H9 (cell line): ENCODE results near the gene MGMT. TPM values are rescaled to one million over a fixed set of nuclear protein-coding genes. Genes with fewer than 3 reads are reported as not detected.

ENCODE experiments used
- DNase-seq: peaks from one replicate; pipeline ENCODE4 v3.0.0-alpha.2; 2017
- H2AFZ ChIP-seq: one replicate; pipeline ENCODE4 v1.6.1; 2013; ENCODE audit warnings: mild to moderate bottlenecking, low read length, control low read depth, moderate library complexity
- H2AK5ac ChIP-seq: 2 replicates; pipeline ENCODE4 v1.6.1; 2013; ENCODE audit warnings: low read length, control low read depth, mixed read lengths; ENCODE audit not compliant: insufficient read length
- H2BK120ac ChIP-seq: one replicate; pipeline ENCODE4 v1.6.1; 2013; ENCODE audit warnings: low read depth, mild to moderate bottlenecking, low read length, control low read depth, inconsistent platforms; ENCODE audit not compliant: poor library complexity, severe bottlenecking
- H2BK12ac ChIP-seq: 2 replicates; pipeline ENCODE4 v1.6.1; 2013; ENCODE audit warnings: low read length, control low read depth, mixed read lengths, low read depth; ENCODE audit not compliant: insufficient read length
- H2BK15ac ChIP-seq: 2 replicates; pipeline ENCODE4 v1.6.1; 2013; ENCODE audit warnings: low read depth, low read length, control low read depth
- H2BK20ac ChIP-seq: one replicate; pipeline ENCODE4 v1.6.1; 2013; ENCODE audit warnings: low read depth, mild to moderate bottlenecking, low read length, control low read depth, inconsistent platforms; ENCODE audit not compliant: poor library complexity, severe bottlenecking
- H2BK5ac ChIP-seq: 2 replicates; pipeline ENCODE4 v1.6.1; 2013; ENCODE audit warnings: low read length, control low read depth, mixed read lengths; ENCODE audit not compliant: insufficient read length
- H3K14ac ChIP-seq: 2 replicates; pipeline ENCODE4 v1.6.1; 2013; ENCODE audit warnings: low read length, control low read depth; ENCODE audit not compliant: insufficient read depth
- H3K18ac ChIP-seq: 2 replicates; pipeline ENCODE4 v1.6.1; 2013; ENCODE audit warnings: low read depth, mild to moderate bottlenecking, mixed read lengths, low read length, control low read depth; ENCODE audit not compliant: insufficient read length
- H3K23ac ChIP-seq: 2 replicates; pipeline ENCODE4 v1.6.1; 2013; ENCODE audit warnings: low read length, control low read depth, mixed read lengths, low read depth; ENCODE audit not compliant: insufficient read length
- H3K23me2 ChIP-seq: 2 replicates; pipeline ENCODE4 v1.6.1; 2013; ENCODE audit warnings: low read depth, mild to moderate bottlenecking, mixed read lengths, low read length, control low read depth; ENCODE audit not compliant: insufficient read length, poor library complexity, severe bottlenecking
- H3K27ac ChIP-seq: 2 replicates; pipeline ENCODE4 v1.5.1; 2013; ENCODE audit warnings: low read length, control low read depth, mixed read lengths, low read depth; ENCODE audit not compliant: insufficient read length
- H3K27me3 ChIP-seq: 2 replicates; pipeline ENCODE4 v1.6.1; 2013; ENCODE audit warnings: low read length, control low read depth, inconsistent platforms; ENCODE audit not compliant: insufficient read depth
- H3K4ac ChIP-seq: 2 replicates; pipeline ENCODE4 v1.6.1; 2013; ENCODE audit warnings: low read depth, mild to moderate bottlenecking, control low read depth, inconsistent platforms, low read length, moderate library complexity
- H3K4me1 ChIP-seq: 2 replicates; pipeline ENCODE4 v1.6.1; 2013; ENCODE audit warnings: low read length, control low read depth, inconsistent platforms; ENCODE audit not compliant: insufficient read depth
- H3K4me2 ChIP-seq: 2 replicates; pipeline ENCODE4 v1.6.1; 2013; ENCODE audit warnings: low read length, control low read depth, mixed read lengths; ENCODE audit not compliant: insufficient read length, insufficient read depth
- H3K56ac ChIP-seq: 2 replicates; pipeline ENCODE4 v1.6.1; 2013; ENCODE audit warnings: low read depth, mild to moderate bottlenecking, mixed read lengths, low read length, control low read depth; ENCODE audit not compliant: insufficient read length
- H3K79me1 ChIP-seq: 2 replicates; pipeline ENCODE4 v1.6.1; 2013; ENCODE audit warnings: low read depth, mild to moderate bottlenecking, moderate library complexity, low read length, control low read depth, inconsistent platforms; ENCODE audit not compliant: insufficient read depth, poor library complexity, severe bottlenecking
- H3K79me2 ChIP-seq: 2 replicates; pipeline ENCODE4 v1.6.1; 2013; ENCODE audit warnings: low read length, control low read depth, inconsistent platforms; ENCODE audit not compliant: insufficient read depth
- H3K9ac ChIP-seq: 2 replicates; pipeline ENCODE4 v1.6.1; 2013; ENCODE audit warnings: low read length, control low read depth, mixed read lengths; ENCODE audit not compliant: insufficient read length; ENCODE audit errors: extremely low read depth
- H3K9me3 ChIP-seq: one replicate; pipeline ENCODE4 v1.6.1; 2013; ENCODE audit warnings: low read depth, low read length, inconsistent platforms; ENCODE audit not compliant: control insufficient read depth
- H3T11ph ChIP-seq: one replicate; pipeline ENCODE4 v1.6.1; 2013; ENCODE audit warnings: mild to moderate bottlenecking, low read length, control low read depth, inconsistent platforms
- H4K20me1 ChIP-seq: one replicate; pipeline ENCODE4 v1.6.1; 2013; ENCODE audit not compliant: control insufficient read depth, insufficient read length, insufficient read depth
- H4K5ac ChIP-seq: 2 replicates; pipeline ENCODE4 v1.6.1; 2013; ENCODE audit warnings: low read depth, mild to moderate bottlenecking, mixed read lengths, low read length, control low read depth; ENCODE audit not compliant: insufficient read length
- H4K8ac ChIP-seq: replicated peaks from 2 replicates; pipeline ENCODE4 v1.6.1; 2013; ENCODE audit warnings: low read length, control low read depth, mixed read lengths, low read depth; ENCODE audit not compliant: insufficient read length
- H4K91ac ChIP-seq: 2 replicates; pipeline ENCODE4 v1.6.1; 2013; ENCODE audit warnings: low read depth, mild to moderate bottlenecking, moderate library complexity, mixed read lengths, low read length, control low read depth; ENCODE audit not compliant: insufficient read length
- H3K27ac Mint-ChIP-seq, 3 experiments: 2 replicates in 2 of 3; 3 replicates in 1 of 3; pipeline ENCODE4 v1.8.0; 2020 to 2021; ENCODE audit warnings: mixed read lengths in 3 of 3, mild to moderate bottlenecking in 1 of 3, moderate library complexity in 1 of 3
- H3K27me3 Mint-ChIP-seq: 2 replicates; pipeline ENCODE4 v1.8.0; 2021; ENCODE audit warnings: low read depth, mild to moderate bottlenecking, moderate library complexity, mixed read lengths
- H3K36me3 Mint-ChIP-seq, 3 experiments: 2 replicates in 2 of 3; 3 replicates in 1 of 3; pipeline ENCODE4 v1.8.0; 2020 to 2021; ENCODE audit warnings: low read depth in 3 of 3, mixed read lengths in 3 of 3; ENCODE audit not compliant: insufficient read depth in 1 of 3
- H3K4me1 Mint-ChIP-seq, 2 experiments: 2 replicates each; pipeline ENCODE4 v1.8.0; 2020; ENCODE audit warnings: mixed read lengths in 2 of 2
- H3K4me3 Mint-ChIP-seq, 2 experiments: 2 replicates in 1 of 2; 3 replicates in 1 of 2; pipeline ENCODE4 v1.8.0; 2020 to 2021; ENCODE audit warnings: mild to moderate bottlenecking in 2 of 2, mixed read lengths in 2 of 2, moderate library complexity in 1 of 2
- H3K9me3 Mint-ChIP-seq, 2 experiments: 2 replicates in 1 of 2; 3 replicates in 1 of 2; pipeline ENCODE4 v1.8.0; 2020; ENCODE audit warnings: mild to moderate bottlenecking in 2 of 2, mixed read lengths in 2 of 2, moderate library complexity in 1 of 2
- WGBS: extraction: QIAGEN DNeasy Blood & Tissue Kit; methylation state at CpG from one replicate; pipeline ENCODE4 v1.1.7; 2013; ENCODE audit warnings: missing lambda C conversion rate, low lambda C conversion rate, mixed read lengths; ENCODE audit not compliant: insufficient read length; ENCODE audit errors: extremely low coverage; 5-methylcytosine and 5-hydroxymethylcytosine counted together
- total RNA-seq: library from RNA; stranded (reverse); gene quantifications from 2 replicates; pipeline ENCODE4 v1.2.1, GENCODE V29; 2021
- TF ChIP-seq, protein P1 (sequence below): fragments of 200-600 bp; sonication (generic); conservative IDR thresholded peaks from 3 replicates; pipeline ENCODE4 v1.8.0; 2021; ENCODE audit warnings: antibody characterized with exemption, mild to moderate bottlenecking

MGMT gene
- total RNA-seq, 1 experiment from 2014 or later: 18.4 TPM

GRCh38 chr10:129761981-129762956 lies 295.2 kb downstream of the MGMT start:
- Histone ChIP-seq H3K27ac (no peak overlapping the region), H3K18ac (no peak overlapping the region), H4K91ac (no peak overlapping the region), H3K4ac (no peak overlapping the region), H2BK20ac (no peak overlapping the region), H2AFZ (no peak overlapping the region), H4K5ac (no peak overlapping the region), H2BK120ac (no peak overlapping the region), H3K56ac (no peak overlapping the region), H2BK5ac (no peak overlapping the region), H3K23me2 (no peaks in the 10 kb centered on the region), H2AK5ac (no peak overlapping the region), H3K9me3 (no peaks in the 10 kb centered on the region), H2BK12ac (no peak overlapping the region), H3K14ac (no peak overlapping the region), H3K79me1 (no peaks in the 10 kb centered on the region), H3K79me2 (no peaks in the 10 kb centered on the region), H3K4me1 (no peaks in the 10 kb centered on the region), H2BK15ac (no peak overlapping the region), H3K27me3 (no peaks in the 10 kb centered on the region), H4K20me1 (no peaks in the 10 kb centered on the region), H3T11ph (no peak overlapping the region), H3K9ac (no peak overlapping the region), H3K4me2 (no peak overlapping the region), H3K23ac (no peak overlapping the region), H4K8ac (no peak overlapping the region)
- H3K4me1 Mint-ChIP-seq: peaks cover 7 to 13% of the 10 kb centered on the region in 2 experiments
- H3K4me3 Mint-ChIP-seq: no peak overlapping the region
- TF ChIP-seq, protein P1, sequence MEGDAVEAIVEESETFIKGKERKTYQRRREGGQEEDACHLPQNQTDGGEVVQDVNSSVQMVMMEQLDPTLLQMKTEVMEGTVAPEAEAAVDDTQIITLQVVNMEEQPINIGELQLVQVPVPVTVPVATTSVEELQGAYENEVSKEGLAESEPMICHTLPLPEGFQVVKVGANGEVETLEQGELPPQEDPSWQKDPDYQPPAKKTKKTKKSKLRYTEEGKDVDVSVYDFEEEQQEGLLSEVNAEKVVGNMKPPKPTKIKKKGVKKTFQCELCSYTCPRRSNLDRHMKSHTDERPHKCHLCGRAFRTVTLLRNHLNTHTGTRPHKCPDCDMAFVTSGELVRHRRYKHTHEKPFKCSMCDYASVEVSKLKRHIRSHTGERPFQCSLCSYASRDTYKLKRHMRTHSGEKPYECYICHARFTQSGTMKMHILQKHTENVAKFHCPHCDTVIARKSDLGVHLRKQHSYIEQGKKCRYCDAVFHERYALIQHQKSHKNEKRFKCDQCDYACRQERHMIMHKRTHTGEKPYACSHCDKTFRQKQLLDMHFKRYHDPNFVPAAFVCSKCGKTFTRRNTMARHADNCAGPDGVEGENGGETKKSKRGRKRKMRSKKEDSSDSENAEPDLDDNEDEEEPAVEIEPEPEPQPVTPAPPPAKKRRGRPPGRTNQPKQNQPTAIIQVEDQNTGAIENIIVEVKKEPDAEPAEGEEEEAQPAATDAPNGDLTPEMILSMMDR: no peak
- no CpG with 5 or more reads among the region's 25 CpGs for WGBS
- H3K27ac Mint-ChIP-seq: no peak overlapping the region
- no peaks in the 10 kb centered on the region for H3K9me3 Mint-ChIP-seq
- H3K36me3 Mint-ChIP-seq: peaks cover 0 to 3% (median 0%) of the 10 kb centered on the region in 3 experiments; a peak in 1 of 7 replicates
- peak; percentile 19 for DNase-seq
- peaks cover 2% of the 10 kb centered on the region; the same call in 1 of the 2 replicates for H3K27me3 Mint-ChIP-seq
